ENCODE measurements around the gene SHE. TPM values are rescaled to one million over a fixed set of nuclear protein-coding genes. Genes with fewer than 3 reads are reported as not detected.

The SHE gene
- total RNA-seq, 1 donor from 2014 or later = not detected

Other genes starting within 250 kb of the SHE start
- gene HAX1, start 229.8 kb downstream of the SHE start, total RNA-seq = 91.7 and 115 TPM in 2 replicates
- gene AQP10, start 181.3 kb downstream of the SHE start, total RNA-seq = not detected in 2 replicates
- gene ATP8B2, start 176.9 kb downstream of the SHE start, total RNA-seq = 44.0 and 46.9 TPM in 2 replicates
- 1.6 and 5.4 TPM in 2 replicates for gene IL6R, start 97.1 kb downstream of the SHE start, total RNA-seq
- gene TDRD10, start 193 bp downstream of the SHE start, total RNA-seq = not detected in 2 replicates
- 35.7 and 37.0 TPM in 2 replicates for gene UBE2Q1, start 56.2 kb upstream of the SHE start, total RNA-seq
- gene CHRNB2, start 65.4 kb upstream of the SHE start, total RNA-seq = 0.11 and 0.16 TPM in 2 replicates
- gene ADAR, start 105.8 kb upstream of the SHE start, total RNA-seq = 42.4 and 48.1 TPM in 2 replicates